ENCODE results near the gene LRRC55. TPM values are rescaled to one million over a fixed set of nuclear protein-coding genes. Genes with fewer than 3 reads are reported as not detected.
"Not testable (repeated sequence)": the region's sequence is repeated elsewhere in the genome, so short reads cannot be mapped to it uniquely, and the experiment has no call there.

The LRRC55 gene
- total and polyA plus RNA-seq, 3 donors from 2014 or later = 0.08 to 0.76 (median 0.19) TPM

DNA sequence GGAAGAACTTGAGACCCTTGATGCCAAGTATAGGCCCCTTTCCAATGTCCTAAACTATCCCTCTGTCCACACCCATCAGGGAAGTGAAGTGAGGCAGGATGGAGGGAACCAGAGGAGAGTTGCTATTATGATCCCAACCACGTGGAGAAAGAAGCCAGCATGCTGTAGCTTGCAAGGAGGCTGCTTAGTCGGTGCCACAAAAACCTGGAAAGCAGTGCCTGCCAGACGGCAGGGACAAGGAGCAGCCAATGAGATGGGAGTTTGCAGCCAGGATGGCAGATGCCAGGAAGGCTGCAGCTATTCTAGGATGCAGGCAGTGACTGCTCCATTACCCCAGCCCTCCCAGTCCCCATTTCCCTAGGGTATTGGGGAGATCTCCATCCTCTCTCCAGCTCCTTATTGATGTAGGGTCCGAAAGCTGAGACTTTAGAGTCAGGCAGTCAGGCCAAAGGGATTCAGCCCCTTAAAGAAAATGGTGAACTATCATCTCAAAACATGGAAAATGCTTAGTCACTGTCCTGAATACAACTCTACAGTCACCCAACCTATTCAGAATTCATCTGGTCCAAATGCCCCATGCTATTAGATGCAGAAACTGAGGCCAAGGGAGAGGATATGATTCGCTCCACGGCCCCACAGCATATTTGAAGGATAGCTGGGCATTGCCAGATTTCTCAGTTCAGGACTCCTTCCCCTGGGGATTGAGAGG, 18.4 kb upstream of the LRRC55 start:
- WGBS, 2 donors = 79 to 80% methylated on average over 5 to 6 of the region's 6 CpGs
- intact Hi-C loops (cut with DNase I; ENCODE audit: low total_unique reads) = no loop called here
- no peak overlapping the region for H3K4me3 ChIP-seq
- H3K9me3 ChIP-seq = no peaks in the 10 kb centered on the region
- H3K27me3 ChIP-seq = no peaks in the 10 kb centered on the region
- no peak overlapping the region for H3K27ac ChIP-seq
- H3K4me1 ChIP-seq = no peaks in the 10 kb centered on the region
- TF ChIP-seq, protein P1, sequence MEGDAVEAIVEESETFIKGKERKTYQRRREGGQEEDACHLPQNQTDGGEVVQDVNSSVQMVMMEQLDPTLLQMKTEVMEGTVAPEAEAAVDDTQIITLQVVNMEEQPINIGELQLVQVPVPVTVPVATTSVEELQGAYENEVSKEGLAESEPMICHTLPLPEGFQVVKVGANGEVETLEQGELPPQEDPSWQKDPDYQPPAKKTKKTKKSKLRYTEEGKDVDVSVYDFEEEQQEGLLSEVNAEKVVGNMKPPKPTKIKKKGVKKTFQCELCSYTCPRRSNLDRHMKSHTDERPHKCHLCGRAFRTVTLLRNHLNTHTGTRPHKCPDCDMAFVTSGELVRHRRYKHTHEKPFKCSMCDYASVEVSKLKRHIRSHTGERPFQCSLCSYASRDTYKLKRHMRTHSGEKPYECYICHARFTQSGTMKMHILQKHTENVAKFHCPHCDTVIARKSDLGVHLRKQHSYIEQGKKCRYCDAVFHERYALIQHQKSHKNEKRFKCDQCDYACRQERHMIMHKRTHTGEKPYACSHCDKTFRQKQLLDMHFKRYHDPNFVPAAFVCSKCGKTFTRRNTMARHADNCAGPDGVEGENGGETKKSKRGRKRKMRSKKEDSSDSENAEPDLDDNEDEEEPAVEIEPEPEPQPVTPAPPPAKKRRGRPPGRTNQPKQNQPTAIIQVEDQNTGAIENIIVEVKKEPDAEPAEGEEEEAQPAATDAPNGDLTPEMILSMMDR (IDR thresholded peaks at IDR 0.05) = no peak
- TF ChIP-seq POLR2A (IDR thresholded peaks at IDR 0.05) = no peak
- no peaks in the 10 kb centered on the region for H3K36me3 ChIP-seq (ENCODE audit: low read depth, missing control alignments)
- DNase-seq = no peak

DNA sequence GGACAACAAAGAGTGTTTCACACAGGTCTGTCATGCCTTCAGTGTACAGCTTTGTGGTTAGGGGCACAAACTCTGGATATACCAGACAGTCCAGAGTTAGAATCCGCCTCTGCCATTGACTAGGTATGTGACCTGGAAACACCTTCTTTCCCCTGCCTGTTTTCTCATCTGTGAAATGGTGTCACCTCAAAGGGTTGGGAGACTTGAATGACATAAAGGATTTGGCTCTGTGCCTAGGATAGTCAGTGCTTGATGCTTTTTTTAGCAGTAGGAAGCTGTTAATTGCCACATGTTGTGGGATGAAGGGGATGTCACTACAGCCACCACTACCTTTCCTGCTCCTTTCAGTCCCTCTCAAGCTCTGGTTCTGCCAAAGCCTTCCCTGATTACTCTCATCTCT, 17.4 kb upstream of the LRRC55 start:
- Histone ChIP-seq H3K27me3 (no peaks in the 10 kb centered on the region), H3K4me1 (no peaks in the 10 kb centered on the region), H3K9me3 (no peaks in the 10 kb centered on the region), H3K27ac (no peak overlapping the region), H3K36me3 (ENCODE audit: low read depth, missing control alignments) (no peaks in the 10 kb centered on the region), H3K4me3 (no peak overlapping the region)
- no peak for DNase-seq
- TF ChIP-seq, protein P1 (IDR thresholded peaks at IDR 0.05) = no peak
- TF ChIP-seq POLR2A (IDR thresholded peaks at IDR 0.05) = no peak
- intact Hi-C loops (cut with DNase I; ENCODE audit: low total_unique reads) = no loop called here
- 96 to 100% methylated on average over 1 of the region's 1 CpG for WGBS, 2 donors

DNA sequence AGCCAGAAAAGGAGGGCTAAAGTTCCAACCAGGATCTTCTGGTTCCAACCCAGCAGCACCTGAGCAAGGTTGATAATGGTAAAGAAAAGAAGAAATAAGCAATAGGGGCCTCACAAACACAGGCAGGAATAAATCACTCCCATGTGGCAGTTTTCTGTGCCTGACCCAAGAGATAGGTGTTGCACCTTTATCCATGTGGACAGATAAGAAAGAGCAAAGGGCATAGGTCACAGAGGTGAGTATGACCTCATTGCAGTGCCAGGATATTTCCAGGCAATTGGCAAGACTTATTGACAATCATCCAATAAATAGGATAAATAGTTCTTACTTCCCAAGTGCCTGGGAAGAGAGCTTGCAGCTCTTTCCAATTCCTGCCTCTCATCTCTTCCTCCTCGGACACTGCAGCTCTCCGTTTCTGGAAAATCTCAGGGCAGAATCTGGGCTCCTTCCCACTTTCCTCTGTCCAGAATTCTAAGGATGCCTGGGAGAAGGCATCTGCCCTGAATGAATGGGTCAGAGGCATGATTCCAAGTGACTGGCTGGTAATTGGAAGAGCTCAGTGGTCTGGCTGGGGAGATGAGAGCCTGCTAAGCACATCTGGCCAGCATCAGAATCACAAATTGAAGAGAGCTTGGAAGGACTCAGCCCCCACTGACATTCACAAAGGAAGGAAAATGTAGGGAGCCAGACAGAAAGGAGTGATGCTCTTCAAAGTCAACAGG, 14.5 kb upstream of the LRRC55 start:
- Histone ChIP-seq H3K4me3 (no peak overlapping the region), H3K36me3 (ENCODE audit: low read depth, missing control alignments) (no peaks in the 10 kb centered on the region), H3K9me3 (no peaks in the 10 kb centered on the region), H3K4me1 (no peaks in the 10 kb centered on the region), H3K27me3 (no peaks in the 10 kb centered on the region), H3K27ac (no peak overlapping the region)
- intact Hi-C loops (cut with DNase I; ENCODE audit: low total_unique reads) = no loop called here
- no peak for DNase-seq
- TF ChIP-seq, protein P1 (IDR thresholded peaks at IDR 0.05) = no peak
- TF ChIP-seq POLR2A (IDR thresholded peaks at IDR 0.05) = no peak
- 62 to 68% methylated on average over 2 of the region's 2 CpGs for WGBS, 2 donors

DNA sequence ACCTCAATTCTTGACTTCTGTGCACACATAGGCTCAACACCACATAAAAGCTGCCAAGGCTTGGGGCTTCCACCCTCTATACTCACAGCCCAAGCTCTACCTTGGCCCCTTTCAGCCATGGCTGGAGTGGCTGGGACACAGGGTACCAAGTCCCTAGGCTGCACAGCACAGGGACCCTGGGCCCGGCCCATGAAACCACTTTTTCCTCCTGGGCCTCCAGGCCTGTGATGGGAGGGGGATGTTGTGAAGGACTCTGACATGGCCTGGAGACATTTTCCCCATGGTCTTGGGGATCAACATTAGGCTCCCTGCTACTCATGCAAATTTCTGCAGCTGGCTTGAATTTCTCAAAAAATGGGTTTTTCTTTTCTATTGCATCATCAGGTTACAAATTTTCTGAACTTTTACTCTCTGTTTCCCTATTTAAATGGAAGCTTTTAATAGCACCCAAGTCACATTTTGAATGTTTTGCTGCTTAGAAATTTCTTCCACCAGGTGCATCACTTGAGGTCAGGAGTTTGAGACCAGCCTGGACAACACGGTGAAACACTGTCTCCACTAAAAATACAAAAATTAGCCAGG, 11.9 kb upstream of the LRRC55 start:
- H3K4me3 ChIP-seq; H3K9me3 ChIP-seq; H3K27me3 ChIP-seq; H3K27ac ChIP-seq; H3K36me3 ChIP-seq (ENCODE audit: low read depth, missing control alignments); intact Hi-C loops (cut with DNase I; ENCODE audit: low total_unique reads); DNase-seq; H3K4me1 ChIP-seq: not testable (repeated sequence)
- WGBS, 2 donors = 92 to 100% methylated on average over 2 of the region's 2 CpGs

DNA sequence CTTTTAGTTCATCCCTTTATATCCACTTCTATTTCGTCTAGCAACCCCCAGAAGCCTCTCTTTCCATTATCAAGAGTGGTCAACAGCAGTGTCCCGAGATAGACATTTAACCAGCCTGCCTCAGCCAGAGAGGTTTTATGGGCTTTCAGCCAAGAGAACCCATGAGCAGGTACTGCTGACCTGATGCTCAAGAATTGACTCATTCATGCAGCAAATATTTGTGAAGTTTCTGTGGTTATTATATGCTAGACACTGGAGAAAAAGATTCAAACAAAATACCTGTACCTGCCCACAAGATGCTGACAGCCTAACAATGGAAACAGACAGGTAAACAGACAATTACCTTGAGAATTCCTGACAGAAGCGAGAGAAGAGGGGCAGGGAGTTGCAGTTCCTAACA, 9.7 kb upstream of the LRRC55 start:
- TF ChIP-seq, protein P1 (IDR thresholded peaks at IDR 0.05) = no peak
- no peak for TF ChIP-seq POLR2A (IDR thresholded peaks at IDR 0.05)
- no peak for DNase-seq
- WGBS, 2 donors = 78 to 84% methylated on average over 3 of the region's 3 CpGs

More for the DNA sequence above, 9.7 kb upstream of the LRRC55 start:
- Histone ChIP-seq H3K4me1 (no peaks in the 10 kb centered on the region), H3K9me3 (no peaks in the 10 kb centered on the region), H3K4me3 (no peak overlapping the region), H3K27me3 (no peaks in the 10 kb centered on the region), H3K36me3 (ENCODE audit: low read depth, missing control alignments) (no peaks in the 10 kb centered on the region), H3K27ac (no peak overlapping the region)
- intact Hi-C loops (cut with DNase I; ENCODE audit: low total_unique reads) = no loop called here
